Cortex of kidney (tissue), 1 donor: Measurements from ENCODE around the gene SYK.

Experiments used
- DNase-seq: peaks from one replicate; lab custom pipeline; 2025; lab: John Stamatoyannopoulos, UW

SYK gene

GRCh38 chr9:90906316-90907055 is 104.9 kb downstream of the SYK start:
- DNase-seq = no peak

- DNase-seq = no peak
Observed at GRCh38 chr9:90907056-90907445, 105.4 kb downstream of the SYK start.

GRCh38 chr9:90907790-90908189 is 106.2 kb downstream of the SYK start:
- DNase-seq = no peak

GRCh38 chr9:90909225-90909624 is 107.6 kb downstream of the SYK start:
- DNase-seq = no peak

- no peak for DNase-seq
Observed at GRCh38 chr9:90909747-90910283, 108.2 kb downstream of the SYK start.

DNA sequence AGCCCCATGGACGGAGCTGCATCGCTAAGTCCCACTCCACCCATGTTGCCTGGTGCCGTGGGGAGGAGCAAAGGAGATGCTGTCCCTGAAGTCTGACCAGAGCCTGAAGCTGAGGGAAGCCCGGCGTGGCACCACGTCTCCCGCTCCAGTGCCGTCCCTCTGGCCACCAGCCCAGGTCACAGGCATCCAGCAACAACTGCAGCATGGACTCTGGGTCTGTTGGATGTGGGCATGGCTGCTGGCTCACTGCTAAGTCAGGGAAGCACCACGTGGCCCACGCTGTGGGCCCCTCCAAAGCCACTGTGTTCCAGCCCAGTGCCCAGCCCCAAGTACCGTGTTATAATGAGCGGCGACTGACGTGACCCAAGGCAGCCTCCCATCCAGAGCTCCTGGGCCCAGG is 112.6 kb downstream of the SYK start:
- DNase-seq = no peak

- DNase-seq = no peak
Observed at GRCh38 chr9:90914868-90915483, 113.4 kb downstream of the SYK start.

GRCh38 chr9:90915693-90916092 is 114.1 kb downstream of the SYK start:
- DNase-seq = no peak

DNA sequence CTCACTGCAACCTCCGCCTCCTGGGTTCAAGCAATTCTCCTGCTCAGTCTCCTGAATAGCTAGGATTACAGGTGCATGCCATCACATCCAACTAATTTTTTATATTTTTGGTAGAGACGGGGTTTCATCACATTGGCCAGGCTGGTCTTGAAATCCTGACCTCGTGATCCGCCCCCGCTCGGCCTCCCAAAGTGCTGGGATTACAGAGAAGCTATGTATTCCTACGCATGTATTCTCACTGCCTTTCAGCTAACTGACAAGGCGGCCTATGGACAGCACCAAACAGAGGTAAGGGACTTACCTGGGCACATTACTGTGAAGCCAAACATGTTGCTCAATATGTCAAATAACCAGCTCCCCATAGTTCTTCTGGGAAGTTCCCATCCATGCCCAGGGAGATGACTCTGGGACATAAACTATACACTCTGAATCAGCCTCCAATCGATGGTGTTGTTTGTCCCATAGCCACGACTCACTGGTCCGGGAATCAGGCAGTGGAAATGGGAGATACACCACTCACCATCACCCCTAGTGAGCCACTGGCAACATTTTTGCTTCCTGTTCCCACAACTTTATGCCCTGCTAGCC is 114.6 kb downstream of the SYK start:
- no peak for DNase-seq

GRCh38 chr9:90919883-90920282 is 118.3 kb downstream of the SYK start:
- no peak for DNase-seq

GRCh38 chr9:90921104-90921503 is 119.5 kb downstream of the SYK start:
- DNase-seq = no peak

DNA sequence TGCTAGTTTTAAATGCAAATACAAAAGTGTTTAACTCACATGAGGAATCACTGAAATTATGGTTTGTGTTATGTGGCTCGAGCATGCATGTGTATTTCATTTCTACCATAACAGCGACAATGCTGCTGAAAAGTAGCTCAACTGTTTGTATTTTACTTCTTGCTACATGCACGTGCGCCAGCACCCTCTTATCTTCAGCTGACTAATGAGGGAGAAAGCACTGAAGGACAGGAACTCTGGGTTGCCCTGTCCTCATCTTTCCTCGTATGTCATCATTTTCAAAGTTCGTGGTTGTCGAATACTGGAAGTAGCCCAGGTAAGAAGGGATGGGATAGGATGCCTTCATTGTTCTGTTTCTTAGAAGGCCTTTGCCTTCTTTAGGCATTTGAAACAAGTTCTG is 120.3 kb downstream of the SYK start:
- no peak for DNase-seq

- no peak for DNase-seq
Observed at GRCh38 chr9:90925581-90926257, 124.1 kb downstream of the SYK start.

DNA sequence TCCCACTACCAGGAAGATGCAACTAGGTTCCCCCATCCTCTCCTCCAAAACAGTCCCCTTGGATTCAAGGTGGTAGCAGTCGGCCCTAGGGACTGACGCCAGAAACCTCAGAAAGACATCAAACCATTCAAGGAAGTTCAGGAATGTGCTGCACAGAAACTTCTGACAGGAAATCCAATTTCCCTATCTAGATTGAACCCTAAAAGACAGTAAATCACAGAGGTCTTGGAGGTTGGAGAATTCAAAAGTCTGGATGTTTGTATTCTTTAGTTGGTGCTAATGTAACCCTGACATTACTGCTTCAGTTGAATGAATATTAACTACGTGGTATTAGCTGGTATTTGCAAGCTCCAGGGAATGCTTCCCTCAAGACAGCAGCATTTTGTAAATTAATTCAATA is 125.3 kb downstream of the SYK start:
- no peak for DNase-seq

GRCh38 chr9:90927496-90927895 is 125.9 kb downstream of the SYK start:
- no peak for DNase-seq

DNA sequence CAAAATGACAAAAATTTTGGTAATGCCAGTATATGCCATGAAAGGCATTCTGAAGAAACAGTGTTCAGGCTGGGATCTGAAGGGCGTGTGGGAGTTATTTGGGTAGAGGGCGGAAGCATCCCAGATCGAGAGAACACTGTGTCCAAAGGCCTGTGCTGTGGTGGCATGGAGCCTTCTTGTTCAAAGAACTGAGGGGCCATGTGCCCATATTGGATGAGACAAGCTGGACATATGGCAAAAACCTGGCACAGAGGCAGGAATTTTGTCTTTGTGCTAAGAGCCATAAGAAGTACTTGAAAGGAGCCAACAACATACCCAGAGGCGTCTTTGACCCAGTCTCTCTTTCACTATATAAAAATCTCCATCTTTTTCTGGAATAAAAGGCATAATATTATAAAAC is 128.0 kb downstream of the SYK start:
- DNase-seq = no peak

- no peak for DNase-seq
Observed at GRCh38 chr9:90933468-90933867, 131.8 kb downstream of the SYK start.

- DNase-seq = no peak
Observed at GRCh38 chr9:90939351-90939750, 137.7 kb downstream of the SYK start.

DNA sequence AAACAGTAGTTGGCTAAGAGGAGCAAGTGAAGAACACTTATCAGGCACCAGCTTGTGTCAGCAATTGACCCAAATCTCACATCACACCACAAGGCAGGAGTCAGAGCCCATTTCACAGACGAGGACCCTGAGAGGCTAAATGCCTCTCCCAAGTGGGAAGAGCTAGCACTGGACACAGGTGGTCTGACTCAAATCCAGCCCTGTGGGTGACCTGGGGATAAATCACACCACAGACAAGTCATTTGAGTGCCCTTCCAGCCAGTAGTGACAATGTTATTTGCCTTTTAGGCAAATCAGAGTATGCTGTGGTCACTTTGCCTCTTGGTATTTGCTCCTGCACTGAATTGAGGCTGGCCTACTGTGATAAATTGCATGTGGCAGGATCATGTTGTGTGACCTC is 138.7 kb downstream of the SYK start:
- no peak for DNase-seq

- no peak for DNase-seq
Observed at GRCh38 chr9:90941661-90942060, 140.0 kb downstream of the SYK start.

- DNase-seq = no peak
Observed at GRCh38 chr9:90942555-90942954, 140.9 kb downstream of the SYK start.

GRCh38 chr9:90943341-90943740 is 141.7 kb downstream of the SYK start:
- no peak for DNase-seq

- DNase-seq = no peak
Observed at GRCh38 chr9:90945336-90945735, 143.7 kb downstream of the SYK start.
